ENCODE measurements around the gene CLCA2.

CLCA2 gene

DNA sequence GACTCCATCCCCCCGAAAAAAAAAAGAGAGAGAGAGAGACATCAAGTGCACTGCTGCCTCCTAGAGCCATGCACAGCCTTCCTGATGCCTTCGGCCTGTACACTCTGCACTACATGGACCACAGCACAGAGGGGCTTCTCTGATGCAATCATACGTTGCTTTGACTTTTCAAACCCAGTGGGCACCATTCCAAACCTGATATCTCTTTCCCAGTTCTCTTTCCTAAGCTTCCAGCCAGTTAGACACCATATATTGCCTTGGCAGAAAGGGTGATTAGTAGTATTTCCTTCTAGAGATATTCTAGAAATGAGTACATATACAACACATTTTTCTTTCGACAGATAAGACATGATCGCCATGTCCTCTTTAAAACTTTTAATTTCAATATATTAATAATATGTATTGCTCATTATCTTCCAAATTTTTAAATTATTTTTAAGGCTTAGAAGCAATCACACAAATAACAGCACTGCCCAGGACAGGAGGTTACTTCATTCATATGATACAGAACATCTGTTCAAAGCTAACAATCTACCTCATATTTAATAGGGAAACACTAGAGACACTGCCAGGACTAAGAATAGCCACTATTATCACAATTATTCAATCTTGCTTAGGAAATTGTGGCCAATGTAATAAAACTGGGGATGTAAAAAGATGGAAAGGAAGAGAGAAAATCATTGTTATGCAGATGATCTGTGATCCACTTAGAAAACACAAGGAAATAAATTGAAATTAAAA lies 54.6 kb downstream of the CLCA2 start:
- DNase-seq = no peak

DNA sequence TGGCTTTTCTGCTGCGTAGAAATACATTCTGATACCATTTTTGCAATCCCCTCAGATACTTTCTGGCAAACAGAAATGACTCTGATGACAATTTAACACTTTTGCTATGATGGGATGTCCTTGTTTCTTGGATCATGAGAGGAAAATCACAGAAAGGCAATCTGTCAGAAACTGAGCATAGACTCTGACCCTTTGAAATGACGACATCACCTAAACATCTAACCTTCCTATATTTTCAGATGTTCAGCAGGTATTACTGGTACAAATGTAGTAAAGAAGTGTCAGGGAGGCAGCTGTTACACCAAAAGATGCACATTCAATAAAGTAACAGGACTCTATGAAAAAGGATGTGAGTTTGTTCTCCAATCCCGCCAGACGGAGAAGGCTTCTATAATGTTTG lies 58.0 kb downstream of the CLCA2 start:
- DNase-seq = no peak

DNA sequence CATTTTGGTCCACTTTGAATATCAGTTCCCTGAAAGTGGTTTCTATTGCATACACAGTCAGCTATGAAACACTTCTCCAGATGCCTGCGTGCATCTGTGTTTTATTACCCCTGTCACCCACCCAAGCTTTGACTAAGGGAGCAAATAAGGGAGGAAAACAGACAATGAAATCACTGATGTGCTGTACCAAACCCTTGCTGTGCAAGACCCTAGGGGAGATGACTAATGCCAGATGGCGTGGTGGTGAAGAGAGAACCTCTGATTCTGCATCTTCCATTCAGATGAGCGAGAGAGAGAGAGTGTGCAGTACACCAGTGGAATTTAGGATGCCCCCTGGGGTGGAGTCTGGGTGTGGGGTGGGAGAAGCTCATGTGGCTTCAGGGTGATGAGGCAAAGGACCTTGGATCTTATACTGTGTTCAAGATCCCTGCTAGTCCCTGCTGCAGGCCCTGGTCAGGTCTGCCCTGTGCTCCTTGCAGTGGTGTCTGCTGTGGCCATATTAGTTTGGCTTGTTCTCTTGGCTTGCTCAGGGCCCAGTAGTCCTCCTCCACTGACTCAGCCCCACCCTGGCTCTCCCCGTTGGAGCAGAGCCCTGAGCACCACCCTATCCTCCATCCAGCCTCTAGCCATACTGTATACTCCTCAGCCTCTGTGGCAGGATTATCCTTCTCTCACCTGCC lies 63.3 kb downstream of the CLCA2 start:
- DNase-seq = no peak

DNA sequence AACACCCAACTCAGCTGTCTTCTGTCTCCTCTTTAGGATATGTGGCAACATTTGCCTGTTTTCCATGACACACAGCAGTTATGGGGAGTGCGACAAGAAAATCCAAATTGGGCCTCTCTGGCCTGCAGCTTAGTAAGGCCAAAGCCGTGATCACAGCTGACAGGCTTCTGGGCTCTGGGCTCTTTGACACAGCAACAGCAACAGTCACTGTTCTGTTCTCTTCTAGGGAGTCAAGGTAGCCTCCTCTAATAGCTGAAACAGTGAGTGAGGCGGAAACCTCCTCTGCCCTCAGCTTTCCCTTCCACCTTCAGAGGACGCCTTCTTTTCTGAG lies 63.8 kb downstream of the CLCA2 start:
- no peak for DNase-seq

DNA sequence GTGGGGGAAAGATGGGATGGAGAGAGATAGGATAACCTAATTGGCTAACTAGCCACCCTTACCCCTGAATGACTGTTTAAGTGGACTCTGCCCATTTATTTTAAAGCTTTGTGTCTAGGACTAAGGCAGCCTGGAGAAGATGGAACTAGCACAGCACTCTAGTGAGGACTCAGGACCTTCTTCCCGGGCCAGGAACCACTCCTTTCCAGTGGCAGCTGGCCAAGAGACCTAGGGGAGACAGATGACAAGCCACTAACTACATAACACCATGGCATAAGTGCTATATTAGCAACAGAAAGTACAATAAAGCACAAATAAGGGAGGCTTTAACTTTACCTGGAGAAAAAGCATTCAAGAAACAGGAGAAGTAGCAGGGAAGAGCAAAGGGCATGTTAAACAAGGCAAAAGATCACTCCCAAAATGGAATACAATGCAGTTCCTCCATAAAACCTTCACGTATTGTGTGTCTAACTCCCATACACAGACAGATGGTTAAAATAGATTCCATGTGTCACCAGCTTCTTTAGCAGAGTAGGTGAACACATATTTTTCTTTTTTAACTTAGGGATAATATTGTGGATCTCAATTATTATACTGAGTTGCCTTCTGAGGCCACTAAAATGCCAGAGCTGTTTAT lies 65.4 kb downstream of the CLCA2 start:
- no peak for DNase-seq

DNA sequence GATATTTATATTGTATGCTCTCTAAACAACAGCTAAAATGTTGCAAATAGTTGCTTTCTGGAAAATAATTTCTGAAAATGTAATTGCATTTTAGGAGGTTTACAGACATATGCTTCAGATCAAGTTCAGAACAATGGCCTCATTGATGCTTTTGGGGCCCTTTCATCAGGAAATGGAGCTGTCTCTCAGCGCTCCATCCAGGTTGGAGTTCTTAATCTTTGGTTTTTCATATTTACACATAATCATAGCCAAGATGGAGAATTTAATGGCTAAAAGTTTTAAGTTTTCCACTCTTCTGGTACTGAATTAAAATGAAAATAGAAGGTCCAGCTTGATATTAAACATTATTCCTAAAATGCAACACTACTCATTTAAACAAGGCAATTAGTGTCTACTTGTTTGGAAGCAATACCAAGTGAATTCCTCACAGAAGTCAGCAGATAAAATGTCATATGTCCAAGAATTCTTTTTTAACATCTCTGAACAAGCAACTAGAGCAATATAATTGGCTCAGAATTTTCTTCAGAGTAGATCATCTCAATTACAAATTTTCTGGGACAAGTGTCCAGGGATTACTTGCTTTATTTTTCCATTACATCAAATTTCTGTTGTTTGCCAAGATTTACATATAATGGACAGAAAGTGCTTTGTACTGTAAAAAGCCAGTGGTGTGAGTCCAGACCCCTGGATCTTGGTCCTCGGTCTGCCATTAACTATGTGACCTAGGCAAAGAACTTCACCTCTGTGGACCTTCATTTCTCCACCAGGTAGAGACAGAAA lies 67.4 kb downstream of the CLCA2 start:
- no peak for DNase-seq

DNA sequence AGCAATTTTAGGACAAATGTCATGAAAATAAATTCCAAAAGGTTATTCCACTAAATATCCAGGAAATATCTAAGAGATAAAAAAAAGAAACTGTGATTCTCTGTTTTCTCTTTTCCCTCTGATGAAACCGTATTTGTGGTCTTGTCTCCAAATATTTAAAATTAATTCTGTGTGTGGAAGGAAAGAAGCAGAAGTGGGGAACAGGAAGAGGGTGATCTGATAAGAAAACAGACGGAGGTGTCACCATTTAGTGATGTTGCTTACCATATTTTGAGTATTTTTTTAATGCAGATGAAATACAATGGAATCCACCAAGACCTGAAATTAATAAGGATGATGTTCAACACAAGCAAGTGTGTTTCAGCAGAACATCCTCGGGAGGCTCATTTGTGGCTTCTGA lies 74.3 kb downstream of the CLCA2 start:
- peak; percentile 24 for DNase-seq

- peak; percentile 97 for DNase-seq
Measured at GRCh38 chr1:86499987-86500593, 76.1 kb downstream of the CLCA2 start.

DNA sequence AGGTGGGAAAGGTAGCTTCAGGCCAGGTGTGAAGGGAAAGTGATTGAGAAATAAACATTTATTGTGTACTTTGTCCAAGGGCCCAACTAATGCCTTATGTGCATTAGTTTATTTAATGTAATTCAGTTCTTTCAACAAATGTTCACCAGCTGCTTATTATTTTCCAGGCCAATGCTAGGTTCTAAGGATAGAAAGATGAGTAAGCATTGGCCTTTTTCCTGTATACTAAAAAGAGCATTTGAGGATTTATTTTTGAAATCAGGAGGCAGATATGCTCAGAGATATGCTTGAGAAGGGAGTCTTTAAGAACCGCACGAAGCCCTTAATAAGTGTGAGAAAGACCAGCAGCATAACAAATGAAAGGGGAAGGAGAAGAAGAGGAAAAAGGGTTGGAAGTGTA lies 76.7 kb downstream of the CLCA2 start:
- DNase-seq = no peak

DNA sequence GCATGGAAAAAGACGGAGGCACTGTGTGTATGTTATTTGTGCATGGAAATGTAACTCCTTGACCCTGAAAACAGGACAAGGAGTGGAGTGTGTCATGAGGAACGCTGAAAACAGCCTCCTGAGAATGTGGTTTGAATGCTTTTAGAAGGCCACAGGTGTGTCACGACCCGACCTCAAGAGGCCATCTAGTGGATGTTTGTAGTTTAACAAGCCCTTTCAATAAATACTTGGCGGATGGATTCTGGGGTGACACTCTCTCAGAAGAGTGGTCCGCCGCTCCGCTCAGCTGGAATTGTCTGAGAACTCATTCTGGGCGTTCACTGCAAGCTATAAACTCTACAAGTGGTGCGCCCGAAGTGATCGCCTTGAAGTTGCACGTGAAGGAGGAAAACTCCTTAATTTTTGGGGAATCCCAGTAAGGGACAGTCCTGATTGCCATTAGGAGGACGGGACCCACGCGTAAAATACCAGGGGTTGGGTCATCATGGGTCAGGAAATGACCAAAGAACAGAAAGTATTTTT lies 78.2 kb downstream of the CLCA2 start:
- DNase-seq = peak; percentile 59

DNA sequence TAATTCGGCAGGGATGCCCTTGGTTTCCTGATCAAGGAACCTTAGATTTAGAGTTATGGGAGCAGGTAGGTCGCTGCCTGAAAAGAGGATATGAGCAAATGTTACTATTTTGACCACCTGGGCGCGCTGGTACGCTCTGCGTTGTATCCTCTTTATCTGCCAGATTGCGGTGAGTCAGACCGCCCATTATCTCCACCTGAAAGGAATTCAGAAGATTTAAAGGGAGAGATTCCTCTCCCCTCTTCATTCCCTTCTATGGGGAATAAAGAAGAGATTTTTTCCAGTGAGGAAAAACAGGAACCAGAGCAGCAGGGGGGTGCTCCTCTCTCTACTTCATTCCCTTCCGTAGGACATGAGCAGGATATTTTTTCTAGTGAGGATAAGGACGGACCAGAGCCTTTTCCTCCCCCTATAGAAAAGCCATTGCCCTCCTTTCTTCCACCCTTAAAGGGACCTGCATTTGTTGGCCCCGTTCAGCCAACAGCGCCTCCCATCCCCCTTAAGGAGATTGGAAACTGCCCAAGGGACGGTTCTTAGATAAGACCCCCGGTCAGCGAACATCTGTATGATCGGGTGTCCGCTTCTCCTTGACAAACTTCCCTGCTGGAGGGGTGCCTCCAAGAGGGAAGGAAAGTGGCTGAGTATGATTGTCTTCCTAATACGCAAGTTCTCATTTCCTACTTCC lies 78.9 kb downstream of the CLCA2 start:
- DNase-seq = no peak

DNA sequence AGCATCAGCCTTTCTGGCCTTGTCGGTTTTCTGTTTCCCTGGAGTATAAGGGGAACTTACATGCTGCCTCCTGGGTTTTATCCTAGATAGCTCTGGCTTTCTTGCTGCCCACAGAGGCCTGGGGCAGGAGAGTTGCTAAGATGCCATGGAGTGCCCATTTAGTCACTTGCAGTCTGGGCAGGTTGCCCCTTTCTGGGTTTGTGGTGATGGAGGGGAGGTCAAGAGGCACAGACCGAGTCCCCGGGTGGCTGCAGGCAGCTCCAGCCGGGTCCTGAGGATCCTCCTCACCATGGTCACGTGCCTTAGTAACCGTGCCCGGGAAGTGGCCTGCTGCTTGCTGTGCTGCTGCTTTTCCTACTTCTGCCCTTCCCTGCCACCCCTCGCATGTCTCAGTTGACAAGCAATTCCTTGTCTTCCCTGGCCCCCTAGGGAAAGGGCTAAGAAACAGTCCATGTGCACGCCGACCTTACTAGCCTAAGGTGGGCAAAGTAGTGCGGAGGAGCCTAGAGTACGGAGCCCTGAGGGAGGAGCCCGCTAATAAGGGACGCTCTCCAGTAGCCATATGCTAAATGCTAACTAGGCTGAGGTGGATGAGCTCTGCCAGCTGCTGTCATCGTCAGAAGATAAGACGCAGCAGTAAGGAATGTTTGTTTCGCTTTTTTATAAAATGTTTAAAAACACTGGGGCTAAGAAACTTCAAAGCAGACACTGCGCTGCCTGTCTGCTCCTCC lies 79.6 kb downstream of the CLCA2 start:
- no peak for DNase-seq

- DNase-seq = peak; percentile 46
Measured at GRCh38 chr1:86504137-86504479, 80.1 kb downstream of the CLCA2 start.

- DNase-seq = no peak
Measured at GRCh38 chr1:86504895-86505563, 81.1 kb downstream of the CLCA2 start.

GRCh38 chr1:86505564-86505902 lies 81.6 kb downstream of the CLCA2 start:
- no peak for DNase-seq

Measured in hematopoietic multipotent progenitor cell treated with erythropoietin and hydrocortisone succinate and interleukin-3 and kit ligand, for 6 days (in vitro differentiated cells).